CD4-positive, alpha-beta T cell treated with Interleukin-6 at 100 ng/mL for 8 hours (primary cell): ENCODE measurements around the gene FAM199X.

Experiments
- DNase-seq: peaks from one replicate; pipeline ENCODE4 v3.0.0-alpha.2; 2020; ENCODE audit warnings: mixed read lengths, low spot score

The FAM199X gene

GRCh38 chrX:104165894-104166734 is at the start of gene FAM199X:
Gene FAM199X (plus strand): TSS chrX:104166453. CDS start chrX:104166786, 333 bp downstream.
- DNase-seq, result peak; percentile 79

GRCh38 chrX:104117759-104118158 is 48.5 kb upstream of the FAM199X start:
- DNase-seq, result no peak

GRCh38 chrX:104118765-104119164 is 47.5 kb upstream of the FAM199X start:
- no peak for DNase-seq

GRCh38 chrX:104122829-104123228 is 43.4 kb upstream of the FAM199X start:
- DNase-seq, result no peak

- no peak for DNase-seq
Observed at GRCh38 chrX:104126856-104127255, 39.4 kb upstream of the FAM199X start.

GRCh38 chrX:104130808-104131207 is 35.4 kb upstream of the FAM199X start:
- no peak for DNase-seq

- no peak for DNase-seq
Observed at GRCh38 chrX:104134583-104135261, 31.5 kb upstream of the FAM199X start.

GRCh38 chrX:104135677-104136076 is 30.6 kb upstream of the FAM199X start:
- no peak for DNase-seq

GRCh38 chrX:104136241-104137019 is 29.8 kb upstream of the FAM199X start:
- peak; percentile 60 for DNase-seq

GRCh38 chrX:104137496-104137895 is 28.8 kb upstream of the FAM199X start:
- no peak for DNase-seq

GRCh38 chrX:104141087-104141760 is 25.0 kb upstream of the FAM199X start:
- DNase-seq, result no peak

- DNase-seq, result no peak
Observed at GRCh38 chrX:104151037-104151436, 15.2 kb upstream of the FAM199X start.

GRCh38 chrX:104156630-104157529 is 9.4 kb upstream of the FAM199X start, which contains the start of gene SLC25A53:
Gene SLC25A53 (minus strand): TSS chrX:104157009. CDS start chrX:104105257, 51,752 bp downstream.
- DNase-seq, result peak; percentile 69

GRCh38 chrX:104166735-104167436 is 633 bp downstream of the FAM199X start:
- DNase-seq, result no peak

- DNase-seq, result no peak
Observed at GRCh38 chrX:104168127-104168526, 1.9 kb downstream of the FAM199X start.

GRCh38 chrX:104172121-104172520 is 5.9 kb downstream of the FAM199X start:
- no peak for DNase-seq

- DNase-seq, result no peak
Observed at GRCh38 chrX:104172788-104173187, 6.5 kb downstream of the FAM199X start.

- DNase-seq, result no peak
Observed at GRCh38 chrX:104173841-104174240, 7.6 kb downstream of the FAM199X start.

GRCh38 chrX:104183685-104184084 is 17.4 kb downstream of the FAM199X start:
- DNase-seq, result no peak

- DNase-seq, result no peak
Observed at GRCh38 chrX:104187931-104188330, 21.7 kb downstream of the FAM199X start.
